ENCODE data around the gene CTLA4. TPM values are rescaled to one million over a fixed set of nuclear protein-coding genes. Genes with fewer than 3 reads are reported as not detected.

The CTLA4 gene
- total and polyA plus RNA-seq, 9 of the 15 experiments (the other 6 are each of a cell fraction or from before 2014, with no cell fraction given) = 0.10 to 0.22 (median 0.11) TPM; not detected in 4

DNA sequence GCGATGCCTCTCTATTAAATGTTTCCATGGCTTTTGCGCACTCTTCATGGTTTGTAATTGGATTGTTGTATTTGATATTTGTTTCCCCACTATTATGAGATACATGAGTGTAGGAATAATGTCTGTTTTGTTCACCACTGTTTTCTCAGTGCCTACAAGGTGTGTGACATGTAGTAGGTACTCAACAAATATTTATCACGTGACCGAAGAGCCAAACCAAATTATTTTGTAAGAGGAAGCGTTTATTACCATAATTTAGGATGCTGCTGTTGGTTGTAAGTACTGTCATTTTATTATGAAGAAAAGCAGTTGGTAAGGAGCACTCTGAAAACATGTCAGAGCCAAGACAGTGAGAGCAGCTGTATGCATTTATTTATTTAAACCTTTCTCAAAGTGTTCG, 32.2 kb upstream of the CTLA4 start:
- H3K9me1 ChIP-seq (ENCODE audit: control insufficient read depth, insufficient read depth, low read length) = no peaks in the 10 kb centered on the region
- no peak for FAIRE-seq

More for the DNA sequence above, 32.2 kb upstream of the CTLA4 start:
- no peak overlapping the region for H3K4me2 ChIP-seq (ENCODE audit: insufficient read depth, low read length)
- H4K20me1 ChIP-seq (replicated peaks; ENCODE audit: control insufficient read depth, insufficient read depth, low read length) = no peaks in the 10 kb centered on the region
- TF ChIP-seq, protein P1, sequence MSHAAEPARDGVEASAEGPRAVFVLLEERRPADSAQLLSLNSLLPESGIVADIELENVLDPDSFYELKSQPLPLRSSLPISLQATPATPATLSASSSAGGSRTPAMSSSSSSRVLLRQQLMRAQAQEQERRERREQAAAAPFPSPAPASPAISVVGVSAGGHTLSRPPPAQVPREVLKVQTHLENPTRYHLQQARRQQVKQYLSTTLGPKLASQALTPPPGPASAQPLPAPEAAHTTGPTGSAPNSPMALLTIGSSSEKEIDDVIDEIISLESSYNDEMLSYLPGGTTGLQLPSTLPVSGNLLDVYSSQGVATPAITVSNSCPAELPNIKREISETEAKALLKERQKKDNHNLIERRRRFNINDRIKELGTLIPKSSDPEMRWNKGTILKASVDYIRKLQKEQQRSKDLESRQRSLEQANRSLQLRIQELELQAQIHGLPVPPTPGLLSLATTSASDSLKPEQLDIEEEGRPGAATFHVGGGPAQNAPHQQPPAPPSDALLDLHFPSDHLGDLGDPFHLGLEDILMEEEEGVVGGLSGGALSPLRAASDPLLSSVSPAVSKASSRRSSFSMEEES (CRISPR knock-in tag; IDR thresholded peaks at IDR 0.05) = peak; percentile 72
- TF ChIP-seq ATF1 (CRISPR knock-in tag; IDR thresholded peaks at IDR 0.05) (no peak), ATF1 (tag; IDR thresholded peaks at IDR 0.05) (no peak), ZNF311 (CRISPR knock-in tag; IDR thresholded peaks at IDR 0.05) (no peak), NCOA1 (IDR thresholded peaks at IDR 0.05; ENCODE audit: low read depth) (no peak), KLF16 (IDR thresholded peaks at IDR 0.05) (no peak)
- H3K36me3 ChIP-seq (ENCODE audit: control insufficient read depth, insufficient read depth, low read length) = no peaks in the 10 kb centered on the region
- POLR2A ChIA-PET = no interaction called here
- in situ Hi-C loops (cut with MboI) = no loop called here
- H3K27me3 ChIP-seq (ENCODE audit: control insufficient read depth in 2 of 2, insufficient read depth in 2 of 2, low read length in 2 of 2) = no peaks in the 10 kb centered on the region
- intact Hi-C loops (cut with micrococcal nuclease) = no loop called here
- no peak overlapping the region for H3K27ac ChIP-seq (ENCODE audit: extremely low read depth, low read depth, low read length)
- H2AFZ ChIP-seq (ENCODE audit: low read depth, low read length) = no peak overlapping the region
- no peak overlapping the region for H3K9ac ChIP-seq (ENCODE audit: insufficient read depth in 1 of 2, low read depth in 2 of 2, low read length in 2 of 2)
- H3K9me3 ChIP-seq (replicated peaks; ENCODE audit: control insufficient read depth, insufficient read depth, low read depth, low read length) = no peaks in the 10 kb centered on the region
- CTCF ChIA-PET (ENCODE audit: low intra/inter-chr PET ratio) = no interaction called here
- DNase-seq (ENCODE audit: extremely low read depth in 1 of 4, low spot score in 3 of 4) (no peak), ATAC-seq (no peak)
- H3K79me2 ChIP-seq (ENCODE audit: control insufficient read depth, insufficient read depth, low read length) = no peaks in the 10 kb centered on the region
- no TSS peak for BruUV-seq (replicated peaks)
- no peak overlapping the region for H3K4me3 ChIP-seq
- no peaks in the 10 kb centered on the region for H3K4me1 ChIP-seq (replicated peaks in 1 of 2; ENCODE audit: control insufficient read depth in 2 of 2, insufficient read depth in 2 of 2, low read length in 2 of 2)
- WGBS (ENCODE audit: insufficient coverage, low coverage, missing lambda C conversion rate) = 0% methylated on average over 6 of the region's 6 CpGs
